Fibroblast of lung (primary cell): ENCODE measurements around the gene ITGA2. TPM values are rescaled to one million over a fixed set of nuclear protein-coding genes. Genes with fewer than 3 reads are reported as not detected.
A peak's percentile ranks its signal among the peaks of the same experiment; 100 is the strongest.

Experiments used
- DNase-seq, 2 donors: peaks; one replicate each; pipeline versions ENCODE4 v3.0.0 to v3.0.0-alpha.2; 2010; ENCODE audit warnings: low read depth in 2 of 2
- H2AFZ ChIP-seq: 2 replicates; pipeline ENCODE4 v1.5.1; 2012; ENCODE audit warnings: low read length, control low read depth, inconsistent platforms
- H3K27ac ChIP-seq: 2 replicates; pipeline ENCODE4 v1.5.1; 2011; ENCODE audit warnings: low read length, control low read depth; ENCODE audit not compliant: insufficient read depth
- H3K27me3 ChIP-seq: 2 replicates; pipeline ENCODE4 v1.5.1; 2011; ENCODE audit warnings: mild to moderate bottlenecking, low read length; ENCODE audit not compliant: control insufficient read depth, insufficient read depth
- H3K36me3 ChIP-seq: 2 replicates; pipeline ENCODE4 v1.5.1; 2011; ENCODE audit warnings: low read length; ENCODE audit not compliant: control insufficient read depth, insufficient read depth
- H3K4me1 ChIP-seq: 2 replicates; pipeline ENCODE4 v1.5.1; 2011; ENCODE audit warnings: low read length; ENCODE audit not compliant: control insufficient read depth, insufficient read depth; ENCODE audit errors: extremely low read depth
- H3K4me2 ChIP-seq: 2 replicates; pipeline ENCODE4 v1.5.1; 2011; ENCODE audit warnings: low read length, control low read depth; ENCODE audit not compliant: insufficient read depth; ENCODE audit errors: extremely low read depth
- H3K4me3 ChIP-seq, 4 experiments: fragments of 200-600 bp in 1 of 4; sonication (generic) in 1 of 4; replicated peaks in 1 of 4; 2 replicates each; pipeline ENCODE4 v1.5.1; 2011 to 2016; ENCODE audit warnings: low read length in 4 of 4, low read depth in 3 of 4, mild to moderate bottlenecking in 3 of 4, control low read depth in 2 of 4, inconsistent platforms in 1 of 4, mixed read lengths in 1 of 4; ENCODE audit not compliant: insufficient read depth in 1 of 4; ENCODE audit errors: control extremely low read depth in 1 of 4
- H3K79me2 ChIP-seq: 2 replicates; pipeline ENCODE4 v1.5.1; 2012; ENCODE audit warnings: mild to moderate bottlenecking, low read length, inconsistent platforms; ENCODE audit not compliant: control insufficient read depth, insufficient read depth
- H3K9ac ChIP-seq: 2 replicates; pipeline ENCODE4 v1.5.1; 2011; ENCODE audit warnings: mild to moderate bottlenecking, low read length, control low read depth; ENCODE audit not compliant: insufficient read depth
- H3K9me3 ChIP-seq: 2 replicates; pipeline ENCODE4 v1.5.1; 2012; ENCODE audit warnings: low read depth, low read length; ENCODE audit not compliant: control insufficient read depth, insufficient read depth
- H4K20me1 ChIP-seq: 2 replicates; pipeline ENCODE4 v1.5.1; 2011; ENCODE audit warnings: low read length; ENCODE audit not compliant: control insufficient read depth, insufficient read depth; ENCODE audit errors: extremely low read depth
- EZH2 ChIP-seq: IDR thresholded peaks from 2 replicates; pipeline ENCODE4 v1.5.1; 2012; ENCODE audit warnings: low read length, control low read depth, mild to moderate bottlenecking; ENCODE audit errors: missing control alignments
- polyA plus RNA-seq, 2 donors: library from polyadenylated mRNA; depleted of rRNA in 1 of 2; stranded (reverse) in 1 of 2; unstranded in 1 of 2; fragments of >200 nt; gene quantifications; 2 replicates each; pipeline ENCODE4 v1.2.1, GENCODE V29; 2011 to 2012; ENCODE audit warnings: missing spikeins in 1 of 2
- total RNA-seq: library from RNA; depleted of rRNA; stranded (reverse); fragments of >200 nt; gene quantifications from 2 replicates; pipeline ENCODE4 v1.2.1, GENCODE V29; 2014
- TF ChIP-seq, protein P1 (sequence below), 2 donors: IDR thresholded peaks in 1 of 2; conservative IDR thresholded peaks in 1 of 2; 1 replicate in 1 of 2; 2 replicates in 1 of 2; pipeline ENCODE4 v1.5.1; 2011 to 2012; ENCODE audit warnings: low read length in 2 of 2, control low read depth in 1 of 2, inconsistent platforms in 1 of 2, low read depth in 1 of 2, mild to moderate bottlenecking in 1 of 2

The ITGA2 gene
- total and polyA plus RNA-seq, 2 donors (not counting 1 experiment from before 2014, with no cell fraction given): 9.4 to 75.5 TPM

DNA sequence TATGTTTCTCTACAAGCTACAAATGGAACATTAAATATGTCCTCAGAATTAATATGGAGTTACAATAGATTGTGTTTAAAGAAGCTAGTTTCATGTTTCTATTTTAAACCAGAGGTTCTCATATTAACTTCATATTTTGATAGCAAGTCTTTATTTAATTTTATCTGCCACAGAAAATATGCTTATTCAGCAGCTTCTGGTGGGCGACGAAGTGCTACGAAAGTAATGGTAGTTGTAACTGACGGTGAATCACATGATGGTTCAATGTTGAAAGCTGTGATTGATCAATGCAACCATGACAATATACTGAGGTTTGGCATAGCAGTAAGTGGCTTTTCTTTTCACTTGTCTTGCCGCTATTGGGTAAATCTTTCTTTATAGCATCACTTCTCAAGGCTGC, 66.2 kb downstream of the ITGA2 start:
- peaks cover 9% of the 10 kb centered on the region for H3K36me3 ChIP-seq

DNA sequence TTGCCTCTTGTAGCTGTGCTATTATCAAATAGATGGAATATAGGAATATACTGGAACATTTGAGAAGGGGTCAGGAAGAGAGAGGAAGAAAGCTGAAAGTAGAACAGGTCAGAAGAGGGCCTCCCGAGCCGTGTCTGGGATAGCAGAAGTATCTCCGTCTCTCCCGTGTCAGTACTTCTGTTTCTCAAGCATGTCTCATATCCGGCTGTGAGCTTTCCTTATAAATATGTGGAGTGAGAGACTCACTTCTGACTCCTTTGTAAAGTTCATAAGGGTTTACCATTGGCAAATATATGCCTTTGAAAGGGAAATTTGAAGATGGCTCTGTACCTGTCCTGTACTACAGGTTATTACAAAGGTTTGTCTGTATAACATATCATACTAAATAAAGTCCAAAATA, 70.1 kb downstream of the ITGA2 start:
- Histone ChIP-seq H2AFZ (no peak overlapping the region), H3K27ac (no peak overlapping the region), H3K4me2 (no peak overlapping the region), H3K9me3 (no peaks in the 10 kb centered on the region), H3K4me1 (peaks cover 3% of the 10 kb centered on the region), H3K4me3 (no peak overlapping the region), H3K27me3 (no peaks in the 10 kb centered on the region), H3K36me3 (peaks cover 4% of the 10 kb centered on the region), H4K20me1 (no peaks in the 10 kb centered on the region), H3K79me2 (no peaks in the 10 kb centered on the region), H3K9ac (no peak overlapping the region)
- TF ChIP-seq, protein P1, sequence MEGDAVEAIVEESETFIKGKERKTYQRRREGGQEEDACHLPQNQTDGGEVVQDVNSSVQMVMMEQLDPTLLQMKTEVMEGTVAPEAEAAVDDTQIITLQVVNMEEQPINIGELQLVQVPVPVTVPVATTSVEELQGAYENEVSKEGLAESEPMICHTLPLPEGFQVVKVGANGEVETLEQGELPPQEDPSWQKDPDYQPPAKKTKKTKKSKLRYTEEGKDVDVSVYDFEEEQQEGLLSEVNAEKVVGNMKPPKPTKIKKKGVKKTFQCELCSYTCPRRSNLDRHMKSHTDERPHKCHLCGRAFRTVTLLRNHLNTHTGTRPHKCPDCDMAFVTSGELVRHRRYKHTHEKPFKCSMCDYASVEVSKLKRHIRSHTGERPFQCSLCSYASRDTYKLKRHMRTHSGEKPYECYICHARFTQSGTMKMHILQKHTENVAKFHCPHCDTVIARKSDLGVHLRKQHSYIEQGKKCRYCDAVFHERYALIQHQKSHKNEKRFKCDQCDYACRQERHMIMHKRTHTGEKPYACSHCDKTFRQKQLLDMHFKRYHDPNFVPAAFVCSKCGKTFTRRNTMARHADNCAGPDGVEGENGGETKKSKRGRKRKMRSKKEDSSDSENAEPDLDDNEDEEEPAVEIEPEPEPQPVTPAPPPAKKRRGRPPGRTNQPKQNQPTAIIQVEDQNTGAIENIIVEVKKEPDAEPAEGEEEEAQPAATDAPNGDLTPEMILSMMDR (conservative IDR thresholded peaks at IDR 0.05 in 1 of 2, IDR thresholded peaks at IDR 0.05 in 1 of 2; ENCODE audit: low read depth in 1 of 2, low read length in 2 of 2): no peak
- TF ChIP-seq EZH2: no peak
- DNase-seq: peak in 1 of 2 donors; percentile 13

More for the DNA sequence above, 66.2 kb downstream of the ITGA2 start:
- Histone ChIP-seq H4K20me1 (no peaks in the 10 kb centered on the region), H3K9ac (no peak overlapping the region), H3K4me3 (no peak overlapping the region), H3K27ac (no peak overlapping the region), H3K9me3 (no peaks in the 10 kb centered on the region), H3K79me2 (no peaks in the 10 kb centered on the region), H2AFZ (no peak overlapping the region), H3K4me2 (no peak overlapping the region), H3K27me3 (no peaks in the 10 kb centered on the region), H3K4me1 (no peaks in the 10 kb centered on the region)
- TF ChIP-seq EZH2: no peak
- TF ChIP-seq, protein P1 (conservative IDR thresholded peaks at IDR 0.05 in 1 of 2, IDR thresholded peaks at IDR 0.05 in 1 of 2; ENCODE audit: low read depth in 1 of 2, low read length in 2 of 2): no peak
- no peak for DNase-seq

DNA sequence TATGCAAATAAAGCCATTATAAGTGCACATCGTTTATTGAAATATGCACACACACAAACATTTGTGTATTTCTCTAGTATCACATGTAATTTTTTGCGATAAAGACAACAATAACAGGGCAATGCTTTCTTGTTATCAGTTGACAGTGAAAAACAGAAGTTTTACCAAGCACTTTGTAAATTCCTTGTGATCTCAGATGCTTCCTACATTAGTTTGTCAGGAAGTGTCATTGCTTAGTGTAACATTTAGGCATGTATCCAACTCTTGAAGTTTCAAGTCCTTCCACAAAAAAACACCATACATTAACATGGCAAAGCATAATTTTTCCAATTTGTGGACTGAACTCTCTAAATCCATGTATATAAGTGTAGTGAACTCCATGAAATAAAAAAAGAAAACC, 74.0 kb downstream of the ITGA2 start:
- H3K4me2 ChIP-seq: no peak overlapping the region
- H3K4me1 ChIP-seq: peaks cover 3% of the 10 kb centered on the region
- no peak overlapping the region for H2AFZ ChIP-seq
- no peak overlapping the region for H3K9ac ChIP-seq
- no peaks in the 10 kb centered on the region for H3K79me2 ChIP-seq
- no peaks in the 10 kb centered on the region for H3K27me3 ChIP-seq
- TF ChIP-seq, protein P1 (conservative IDR thresholded peaks at IDR 0.05 in 1 of 2, IDR thresholded peaks at IDR 0.05 in 1 of 2; ENCODE audit: low read depth in 1 of 2, low read length in 2 of 2): no peak
- no peak for TF ChIP-seq EZH2
- peaks cover 4% of the 10 kb centered on the region for H3K36me3 ChIP-seq
- no peaks in the 10 kb centered on the region for H3K9me3 ChIP-seq
- peak in 1 of 2 donors; percentile 25 for DNase-seq
- H3K27ac ChIP-seq: no peak overlapping the region
- no peaks in the 10 kb centered on the region for H4K20me1 ChIP-seq
- no peak overlapping the region for H3K4me3 ChIP-seq
